Keratinocyte (primary cell): ENCODE measurements around the gene NT5C1B.

Source experiments
- CTCF ChIP-seq, 3 experiments: IDR thresholded peaks in 1 of 3; conservative IDR thresholded peaks in 1 of 3; optimal IDR thresholded peaks in 1 of 3; 2 replicates in 2 of 3; 3 replicates in 1 of 3; pipeline versions ENCODE3 to v1.5.1; 2011; ENCODE audit warnings: low read length in 3 of 3, mild to moderate bottlenecking in 3 of 3, moderate library complexity in 2 of 3, control low read depth in 1 of 3, inconsistent platforms in 1 of 3; ENCODE audit not compliant: insufficient read depth in 2 of 3; ENCODE audit errors: extremely low read depth in 1 of 3
- EZH2 ChIP-seq: IDR thresholded peaks from one replicate; pipeline ENCODE4 v1.6.1; 2012; ENCODE audit warnings: inconsistent platforms, mild to moderate bottlenecking, low read length, moderate library complexity

DNA sequence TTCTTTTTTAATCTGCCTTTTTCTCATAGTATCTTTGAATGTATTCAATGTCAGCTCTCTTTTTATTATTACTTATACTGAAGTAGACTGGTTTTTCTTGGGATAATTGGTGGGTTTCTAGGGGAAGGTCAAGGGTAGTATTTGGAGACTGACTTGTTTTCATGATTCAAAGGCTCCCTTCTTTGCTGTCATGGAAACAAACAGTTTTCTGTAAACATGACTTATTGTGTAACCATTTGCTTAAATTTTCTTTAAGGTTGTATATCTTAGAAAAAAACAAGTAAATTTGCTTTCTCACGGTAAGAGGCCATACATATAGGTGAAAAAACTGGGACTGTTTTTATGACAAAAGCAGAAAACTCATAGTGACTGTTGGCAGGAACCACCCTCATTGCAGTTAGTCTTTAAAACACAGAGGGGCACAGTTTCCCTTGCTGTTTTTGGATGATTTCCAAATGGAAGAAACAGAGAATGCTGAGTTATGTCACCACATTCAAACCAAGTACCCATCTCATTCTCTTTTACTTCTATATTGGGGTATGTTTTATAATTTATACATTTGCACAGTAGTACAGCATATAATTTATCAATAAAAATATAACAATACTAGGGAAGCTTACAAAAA is 23.1 kb downstream of the NT5C1B start:
- TF ChIP-seq CTCF (optimal IDR thresholded peaks at IDR 0.05 in 1 of 3, IDR thresholded peaks at IDR 0.05 in 1 of 3, conservative IDR thresholded peaks at IDR 0.05 in 1 of 3; ENCODE audit: extremely low read depth in 1 of 3, insufficient read depth in 2 of 3, low read length in 3 of 3): no peak
- no peak for TF ChIP-seq EZH2
